Measurements from ENCODE around the gene UBE4A.
A peak's percentile ranks its signal among the peaks of the same experiment; 100 is the strongest.

The UBE4A gene

DNA sequence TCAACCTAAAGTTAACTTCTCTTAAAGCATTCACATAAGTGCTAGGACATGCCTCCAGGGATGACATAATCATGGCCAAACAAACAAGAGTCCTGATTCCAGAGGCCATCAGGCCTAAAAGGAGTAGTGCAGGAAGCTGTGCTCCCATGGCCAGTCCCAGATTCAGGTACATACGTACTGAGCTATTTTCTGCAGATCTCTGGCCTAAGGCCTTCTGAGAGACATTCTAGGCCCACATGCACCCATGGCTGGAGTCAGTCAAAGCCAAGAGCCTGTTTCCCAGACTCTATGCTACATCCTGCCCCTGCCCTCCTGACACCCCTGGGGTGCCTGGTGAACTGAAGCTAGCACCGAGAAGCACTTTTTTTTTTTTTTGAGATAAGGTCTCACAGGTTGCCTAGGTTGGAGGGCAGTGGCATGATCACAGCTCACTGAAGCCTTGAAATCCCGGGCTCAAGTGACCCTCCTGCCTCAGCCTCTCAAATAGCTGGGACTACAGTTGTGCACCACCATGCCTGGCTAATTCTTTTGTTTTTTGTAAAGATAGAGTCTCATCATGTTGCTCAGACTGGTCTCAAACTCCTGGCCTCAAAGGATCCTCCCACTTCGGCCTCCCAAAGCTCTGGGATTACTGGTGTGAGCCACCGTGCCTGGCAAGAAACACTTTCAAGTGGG is 17.4 kb upstream of the UBE4A start:
- DNase-seq, result no peak

DNA sequence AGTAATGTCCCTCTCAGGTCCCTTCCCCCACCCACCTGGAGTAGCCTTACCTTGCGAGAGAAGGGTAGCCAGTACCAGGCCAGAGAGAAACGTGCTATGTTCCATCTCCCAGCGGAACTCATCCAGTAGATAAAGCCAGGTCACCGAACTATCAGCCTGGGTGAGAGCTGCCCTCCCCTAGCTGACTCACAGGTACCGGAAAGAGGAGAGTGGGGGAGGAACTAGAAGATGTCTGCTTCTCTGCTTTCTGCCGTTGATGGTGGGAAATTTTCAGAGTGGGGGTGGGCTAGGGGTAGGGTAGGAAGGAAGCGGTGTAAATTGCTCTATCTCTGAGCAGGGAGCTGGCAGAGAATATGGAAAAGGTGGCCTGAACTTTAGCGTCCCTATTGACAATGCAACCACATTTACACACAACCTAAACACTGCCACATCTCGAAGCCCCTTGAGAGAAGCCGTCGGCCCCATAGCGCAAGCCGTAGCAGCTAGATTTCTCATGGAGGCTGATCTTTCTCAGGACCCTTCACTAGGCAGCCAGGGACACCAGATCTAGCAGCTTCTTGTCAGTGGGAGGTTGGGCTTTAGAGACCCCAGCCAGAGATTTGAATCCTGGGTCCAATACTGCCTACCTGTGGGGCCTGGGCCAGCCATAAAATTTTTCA is 16.8 kb upstream of the UBE4A start, which contains the start of gene CD3D:
Gene CD3D, minus strand, starts transcription at position 203 of the 659 bp plus-strand sequence. Its CDS starts 98 bp downstream, at position 105.
- DNase-seq, result peak; percentile 82

DNA sequence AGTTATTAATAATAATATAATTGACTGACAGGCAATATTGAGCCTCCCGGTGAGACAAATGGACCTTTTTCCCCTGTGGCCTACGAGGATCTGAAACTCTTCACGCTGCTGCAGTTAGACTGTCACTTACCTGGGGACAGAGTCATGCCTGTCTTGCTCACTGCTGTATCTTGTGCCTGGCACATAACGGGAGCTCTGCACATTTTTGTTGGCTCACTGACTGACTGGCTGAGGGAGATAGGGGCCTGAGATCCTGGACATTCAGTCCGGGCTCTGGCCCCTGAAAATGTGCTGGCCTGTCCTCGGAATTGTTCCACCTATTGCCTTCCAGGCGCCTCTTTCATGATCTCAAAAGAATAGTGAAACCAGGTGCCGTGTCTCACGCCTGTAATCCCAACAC is 16.2 kb upstream of the UBE4A start:
- no peak for DNase-seq

DNA sequence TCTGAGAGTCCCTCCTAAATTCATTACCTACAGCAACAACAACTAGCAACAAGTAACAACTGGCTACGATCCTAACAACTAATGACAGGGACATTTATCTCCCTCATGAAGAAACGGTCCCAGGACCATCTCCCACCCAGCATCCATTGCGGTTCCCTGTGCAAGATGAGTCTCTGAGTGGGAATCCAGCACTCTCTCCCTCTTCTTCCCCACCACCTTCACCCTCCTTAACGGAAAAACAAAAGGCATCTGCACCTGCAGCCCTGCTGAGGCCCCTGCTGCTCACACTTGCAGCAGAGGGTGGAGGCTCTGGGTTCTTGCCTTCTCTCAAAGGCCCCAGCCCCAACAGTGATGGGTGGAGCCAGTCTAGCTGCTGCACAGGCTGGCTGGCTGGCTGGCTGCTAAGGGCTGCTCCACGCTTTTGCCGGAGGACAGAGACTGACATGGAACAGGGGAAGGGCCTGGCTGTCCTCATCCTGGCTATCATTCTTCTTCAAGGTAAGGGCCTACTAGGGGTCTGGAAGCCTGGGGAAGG is 15.4 kb upstream of the UBE4A start, which contains the start of gene CD3G:
Gene CD3G, plus strand, starts transcription at position 364 of the 535 bp plus-strand sequence. Its CDS starts 80 bp downstream, at position 444.
- peak; percentile 83 for DNase-seq

DNA sequence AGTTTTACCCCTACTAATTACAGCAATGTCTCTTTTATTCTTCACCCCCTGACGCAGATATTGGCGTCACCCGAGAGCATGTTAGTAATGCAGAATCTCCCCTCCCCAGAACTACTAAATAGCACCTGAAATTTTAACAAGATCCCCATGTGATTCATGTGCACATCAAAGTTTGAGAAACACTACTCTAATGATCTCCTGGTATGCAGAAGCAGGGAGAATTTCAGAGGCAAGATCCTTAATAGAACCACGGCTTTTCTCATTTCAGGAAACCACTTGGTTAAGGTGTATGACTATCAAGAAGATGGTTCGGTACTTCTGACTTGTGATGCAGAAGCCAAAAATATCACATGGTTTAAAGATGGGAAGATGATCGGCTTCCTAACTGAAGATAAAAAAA is 9.9 kb upstream of the UBE4A start:
- DNase-seq, result no peak

DNA sequence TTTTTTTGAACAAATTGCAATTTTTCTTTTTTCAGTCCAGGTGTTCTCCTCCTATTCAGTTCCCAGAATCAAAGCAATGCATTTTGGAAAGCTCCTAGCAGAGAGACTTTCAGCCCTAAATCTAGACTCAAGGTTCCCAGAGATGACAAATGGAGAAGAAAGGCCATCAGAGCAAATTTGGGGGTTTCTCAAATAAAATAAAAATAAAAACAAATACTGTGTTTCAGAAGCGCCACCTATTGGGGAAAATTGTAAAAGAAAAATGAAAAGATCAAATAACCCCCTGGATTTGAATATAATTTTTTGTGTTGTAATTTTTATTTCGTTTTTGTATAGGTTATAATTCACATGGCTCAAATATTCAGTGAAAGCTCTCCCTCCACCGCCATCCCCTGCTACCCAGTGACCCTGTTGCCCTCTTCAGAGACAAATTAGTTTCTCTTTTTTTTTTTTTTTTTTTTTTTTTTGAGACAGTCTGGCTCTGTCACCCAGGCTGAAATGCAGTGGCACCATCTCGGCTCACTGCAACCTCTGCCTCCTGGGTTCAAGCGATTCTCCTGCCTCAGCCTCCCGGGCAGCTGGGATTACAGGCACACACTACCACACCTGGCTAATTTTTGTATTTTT is 6.2 kb upstream of the UBE4A start:
- DNase-seq, result peak; percentile 73

DNA sequence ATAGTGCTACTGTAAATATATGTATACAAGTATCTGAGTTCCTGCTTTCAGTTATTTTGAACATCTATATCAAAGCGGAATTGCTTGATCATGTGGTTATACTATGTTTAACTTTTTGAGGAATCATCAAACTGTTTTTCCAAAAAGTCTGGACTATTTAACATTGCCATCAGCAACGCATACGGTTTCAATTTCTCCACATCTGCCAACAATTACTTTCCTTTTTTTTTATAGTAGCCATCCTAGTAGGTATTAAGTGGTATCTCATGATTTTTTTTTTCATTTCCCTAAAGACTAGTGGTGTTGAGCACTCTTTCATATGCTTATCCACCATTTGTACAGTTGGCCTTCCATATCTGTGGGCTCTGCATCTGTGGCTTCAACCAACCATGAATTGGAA is 1.3 kb upstream of the UBE4A start:
- DNase-seq, result no peak

DNA sequence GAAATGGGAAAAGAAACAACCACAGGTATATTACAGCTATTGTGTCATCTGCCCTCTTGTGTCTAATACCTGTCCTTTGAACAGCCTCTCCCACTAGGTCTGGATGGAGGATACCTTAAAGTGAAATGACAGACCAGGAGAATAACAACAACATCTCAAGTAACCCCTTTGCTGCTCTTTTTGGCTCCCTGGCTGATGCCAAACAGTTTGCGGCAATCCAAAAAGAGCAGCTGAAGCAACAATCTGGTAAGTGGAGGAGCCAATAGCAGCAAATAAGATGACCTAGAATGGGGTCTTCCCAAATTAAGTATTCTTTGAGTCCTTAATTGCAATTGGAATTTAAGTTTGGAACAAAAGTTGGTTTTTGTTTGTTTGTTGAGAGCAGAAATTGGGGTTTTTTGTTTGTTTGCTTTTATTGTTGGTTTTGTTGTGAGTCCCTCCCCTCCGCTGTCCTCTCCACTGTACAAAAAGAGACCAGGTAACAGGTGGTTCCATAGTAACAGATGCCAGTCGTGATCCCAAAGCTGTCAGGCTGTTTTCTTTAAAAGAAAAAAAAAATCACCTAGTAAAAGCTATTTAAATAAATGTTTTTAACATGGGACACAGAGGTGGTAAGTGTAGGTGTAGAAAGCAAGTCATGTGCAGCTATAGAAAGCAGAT is 5.7 kb downstream of the UBE4A start:
- DNase-seq, result no peak

DNA sequence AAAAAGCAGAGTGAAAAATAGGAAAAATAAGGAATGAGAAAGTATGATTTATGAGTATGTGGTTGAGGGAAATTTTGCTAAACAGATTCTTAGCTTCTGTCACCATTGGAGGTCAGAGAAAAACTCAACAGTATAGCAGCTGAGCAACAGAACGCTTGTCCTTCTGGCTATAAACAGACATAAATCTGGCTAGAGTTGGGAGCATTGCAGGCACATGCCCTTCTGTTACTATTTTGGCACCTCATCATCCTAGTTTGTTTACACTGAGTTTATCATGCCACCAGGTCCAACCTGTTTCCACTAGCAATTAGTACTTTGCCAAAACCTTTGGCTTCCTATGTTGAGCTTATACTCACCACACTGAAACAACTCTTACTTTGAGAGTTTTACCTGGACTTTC is 6.9 kb downstream of the UBE4A start:
- DNase-seq, result no peak

DNA sequence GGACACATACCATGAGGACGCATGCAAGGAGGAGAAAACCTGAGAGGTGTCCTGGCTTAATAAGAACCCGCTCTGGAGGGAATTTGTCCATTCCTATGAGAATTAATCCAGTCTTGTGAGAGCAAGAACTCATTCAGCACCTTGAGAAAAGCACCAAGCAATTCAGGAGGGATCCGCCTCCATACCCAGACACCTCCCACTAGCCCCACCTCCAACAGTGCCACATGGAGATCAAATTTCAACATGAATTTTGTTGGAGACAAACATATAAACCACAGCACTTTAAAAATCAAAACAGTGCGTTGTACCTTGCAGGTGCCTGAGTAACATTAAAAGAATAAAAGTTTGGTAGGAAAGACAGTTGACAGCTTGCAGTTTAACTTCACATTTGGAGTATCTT is 11.4 kb downstream of the UBE4A start:
- no peak for DNase-seq

DNA sequence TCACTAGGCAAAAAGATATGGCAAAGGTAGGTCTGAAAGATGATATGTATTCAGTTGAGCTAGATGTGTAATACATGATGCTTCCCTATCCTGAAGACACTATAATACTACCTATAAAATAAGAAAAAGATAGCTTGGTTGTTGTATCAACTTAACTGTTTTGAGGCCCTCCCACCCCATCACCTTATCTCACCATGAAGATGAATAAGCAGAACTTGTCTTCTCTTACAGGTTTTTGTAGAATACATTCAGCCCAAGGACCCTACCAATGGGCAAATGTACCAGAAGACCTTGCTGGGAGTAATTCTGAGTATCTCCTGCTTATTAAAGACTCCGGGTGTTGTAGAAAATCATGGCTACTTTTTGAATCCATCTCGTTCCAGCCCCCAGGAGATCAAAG is 13.9 kb downstream of the UBE4A start:
- no peak for DNase-seq

DNA sequence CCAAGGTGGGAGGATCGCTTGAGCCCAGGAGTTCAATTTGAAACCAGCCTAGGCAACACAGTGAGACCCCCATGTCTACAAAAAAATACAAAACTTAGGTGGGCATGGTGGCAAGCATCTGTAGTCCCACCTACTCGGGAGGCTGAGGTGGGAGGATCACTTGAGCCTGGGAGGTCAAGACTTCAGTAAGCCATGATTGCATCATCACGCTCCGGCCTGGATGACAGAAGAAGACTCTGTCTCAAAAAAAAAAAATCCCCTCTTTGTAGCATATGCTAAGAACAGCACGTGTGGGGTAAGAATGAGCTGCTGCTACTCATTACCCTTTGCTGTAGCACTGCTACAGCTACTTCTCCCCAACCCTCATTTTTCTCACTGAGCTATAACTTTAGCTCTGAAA is 14.5 kb downstream of the UBE4A start:
- DNase-seq, result no peak

DNA sequence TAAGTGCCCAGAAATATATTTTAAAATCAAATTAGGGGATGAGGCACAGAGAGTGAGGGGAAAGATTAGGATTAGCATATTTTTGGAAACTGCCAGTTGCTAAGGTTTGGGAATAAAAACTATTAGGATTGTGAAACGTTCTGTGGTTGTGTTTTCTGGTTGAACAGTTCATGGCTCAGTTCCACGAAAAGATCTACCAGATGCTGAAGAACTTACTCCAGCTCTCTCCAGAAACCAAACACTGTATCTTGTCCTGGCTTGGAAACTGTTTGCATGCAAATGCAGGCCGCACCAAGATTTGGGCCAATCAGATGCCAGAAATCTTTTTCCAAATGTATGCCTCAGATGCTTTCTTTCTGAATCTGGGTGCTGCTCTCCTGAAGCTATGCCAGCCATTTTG is 15.3 kb downstream of the UBE4A start:
- DNase-seq, result no peak

DNA sequence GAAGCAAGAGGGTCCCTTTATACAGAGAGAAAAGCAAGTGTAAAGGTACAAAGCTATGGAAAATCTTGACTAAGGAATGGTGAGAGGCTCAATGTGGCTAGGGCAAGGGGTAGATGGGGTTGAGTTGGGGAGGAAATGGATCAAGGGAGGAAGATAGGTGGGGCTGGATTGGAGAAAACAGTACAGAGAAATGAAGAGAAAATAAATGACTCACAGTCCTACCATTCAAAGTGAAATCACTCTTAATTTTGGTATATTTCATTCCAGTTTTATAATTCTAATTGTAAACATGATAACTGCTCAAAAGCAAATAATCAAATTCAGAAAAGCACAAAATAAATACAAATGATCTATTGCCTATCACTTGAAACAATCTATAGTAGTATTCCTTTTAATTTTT is 16.6 kb downstream of the UBE4A start:
- no peak for DNase-seq

DNA sequence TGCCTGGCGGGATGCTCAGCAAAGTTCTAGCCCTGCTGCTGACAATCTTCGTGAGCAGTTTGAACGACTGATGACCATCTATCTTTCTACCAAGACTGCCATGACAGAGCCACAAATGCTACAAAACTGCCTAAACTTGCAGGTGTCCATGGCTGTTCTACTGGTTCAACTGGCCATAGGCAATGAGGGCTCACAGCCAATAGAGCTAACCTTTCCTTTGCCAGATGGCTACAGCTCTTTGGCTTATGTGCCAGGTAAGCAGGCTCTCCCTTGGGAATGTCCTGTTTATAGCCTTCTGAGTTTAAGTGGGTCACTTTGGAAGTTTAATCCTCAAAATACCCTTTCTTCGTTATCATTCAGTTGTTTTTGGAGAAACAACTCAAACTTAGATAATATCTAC is 20.1 kb downstream of the UBE4A start:
- no peak for DNase-seq

DNA sequence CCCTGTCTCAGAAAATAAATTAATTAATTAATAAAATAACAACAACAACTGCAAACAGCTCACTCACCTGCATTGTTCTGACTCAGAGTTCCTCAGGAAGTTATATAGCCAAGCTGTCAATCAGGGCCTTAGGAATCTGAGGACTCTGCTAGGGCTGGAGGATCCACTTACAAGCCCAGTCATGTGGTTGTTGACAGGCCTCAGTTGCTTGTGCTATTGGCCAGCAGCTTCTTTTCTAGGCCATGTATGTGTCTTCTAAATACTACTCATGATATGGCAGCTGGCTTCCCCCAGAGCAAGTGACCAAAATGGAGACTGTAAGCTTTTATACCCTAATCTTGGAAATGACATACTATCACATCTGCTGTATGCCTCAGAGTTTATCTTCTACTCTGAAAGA is 21.2 kb downstream of the UBE4A start:
- no peak for DNase-seq

DNA sequence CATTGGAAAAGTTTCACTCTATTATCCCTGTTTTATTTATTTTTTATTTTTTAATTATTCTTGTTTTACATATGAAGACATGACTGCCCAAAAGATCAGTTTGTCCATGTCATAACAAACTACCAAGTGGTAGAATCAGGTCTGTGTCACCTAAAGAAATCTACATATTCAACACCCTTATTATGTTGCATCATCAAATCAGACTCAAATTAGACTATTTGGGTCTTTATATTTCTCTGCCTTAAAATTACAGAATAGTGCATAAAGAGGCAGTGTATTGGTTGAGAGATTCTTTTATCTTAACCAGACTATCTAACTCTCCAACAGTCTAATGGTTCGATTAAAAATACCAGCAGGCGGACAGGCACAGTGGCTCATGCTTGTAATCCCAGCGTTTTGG is 23.6 kb downstream of the UBE4A start:
- no peak for DNase-seq

DNA sequence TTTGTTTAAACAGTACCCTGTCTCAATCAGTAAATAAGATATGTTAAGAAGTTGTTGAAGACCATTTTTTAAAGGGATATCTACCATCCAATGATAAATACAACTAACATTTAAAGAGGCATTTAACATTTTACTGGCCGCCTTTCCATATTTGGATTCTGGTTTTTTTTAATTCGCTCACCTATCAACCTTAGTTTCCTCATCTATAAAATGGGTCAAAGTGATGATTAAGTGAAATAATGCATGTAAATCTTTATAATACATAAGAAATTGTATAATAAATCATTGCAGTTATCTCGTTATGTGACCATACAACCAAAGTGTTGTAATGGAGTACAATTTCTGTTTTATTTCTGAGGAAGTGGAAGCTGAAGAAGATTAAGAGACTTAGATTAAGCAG is 24.3 kb downstream of the UBE4A start:
- no peak for DNase-seq

DNA sequence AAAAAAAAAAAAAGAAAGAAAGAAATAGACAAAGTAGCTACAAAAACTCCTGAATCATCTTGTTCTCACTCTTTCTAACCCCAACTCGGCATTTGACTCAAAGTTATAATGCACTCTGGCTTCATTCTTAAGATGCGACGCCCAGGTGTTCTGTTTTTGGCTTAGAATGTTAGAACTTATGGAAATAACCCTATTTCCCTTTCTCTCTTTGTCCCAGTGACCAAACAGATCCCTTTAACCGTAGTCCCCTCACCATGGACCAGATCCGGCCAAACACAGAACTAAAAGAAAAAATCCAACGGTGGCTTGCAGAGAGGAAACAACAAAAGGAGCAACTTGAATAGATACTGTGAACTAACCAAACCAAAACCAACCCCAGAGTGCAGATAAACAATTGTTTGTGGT is 36.7 kb downstream of the UBE4A start:
- DNase-seq, result peak; percentile 39

DNA sequence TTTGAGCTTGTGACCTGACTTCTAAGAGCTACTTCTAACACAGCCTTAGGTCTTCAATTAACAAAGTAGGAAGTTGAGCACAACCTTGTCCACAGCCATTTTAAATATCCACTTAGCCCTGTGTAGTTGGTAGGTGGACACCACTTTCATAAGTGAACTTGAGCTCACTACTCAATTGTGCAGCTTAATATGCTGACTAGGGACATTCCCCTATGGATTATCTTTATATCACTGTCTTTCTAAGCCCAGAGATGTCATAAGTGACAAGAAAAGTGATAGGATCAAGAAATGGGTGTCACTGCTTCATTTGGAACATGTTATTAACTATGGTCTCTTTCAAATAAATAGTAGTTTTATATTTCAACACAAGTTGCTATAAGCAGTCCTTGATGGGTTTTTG is 38.0 kb downstream of the UBE4A start:
- no peak for DNase-seq

DNA sequence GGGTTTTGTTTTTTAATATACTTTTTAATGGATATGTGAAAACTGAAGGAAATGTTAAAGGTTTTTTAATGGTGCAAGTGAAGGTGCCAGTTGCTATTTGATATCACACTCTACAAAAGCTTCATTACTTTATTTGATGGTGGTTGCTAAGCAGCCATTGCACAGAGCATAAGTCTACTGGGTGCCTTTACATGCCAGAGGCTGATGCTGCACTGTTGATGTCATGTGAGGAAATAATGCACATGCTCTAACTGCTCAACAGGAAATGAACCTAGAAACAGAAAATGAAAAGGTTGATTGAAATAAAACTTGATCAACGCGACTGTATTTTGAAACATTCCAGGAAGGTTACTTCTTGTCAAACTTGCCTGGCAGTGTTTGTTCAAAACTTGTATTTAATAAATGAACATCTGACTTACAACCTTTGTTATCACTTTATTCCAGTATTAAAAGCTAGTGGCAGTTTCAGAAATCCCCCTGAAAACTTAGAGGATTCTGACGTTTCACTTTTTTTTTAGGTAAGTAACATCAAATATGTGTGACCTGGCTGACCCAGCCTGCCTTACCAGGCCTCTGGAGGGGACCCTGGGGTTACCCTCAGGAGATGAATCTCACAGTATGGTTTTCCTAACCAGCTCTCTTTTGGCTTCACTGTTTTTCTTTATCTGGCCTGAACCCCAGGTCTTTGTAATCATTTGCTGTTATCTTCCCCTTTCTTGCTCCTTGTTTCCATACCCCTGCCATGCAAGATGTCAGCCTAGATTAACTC is 39.6 kb downstream of the UBE4A start:
- peak; percentile 88 for DNase-seq

DNA sequence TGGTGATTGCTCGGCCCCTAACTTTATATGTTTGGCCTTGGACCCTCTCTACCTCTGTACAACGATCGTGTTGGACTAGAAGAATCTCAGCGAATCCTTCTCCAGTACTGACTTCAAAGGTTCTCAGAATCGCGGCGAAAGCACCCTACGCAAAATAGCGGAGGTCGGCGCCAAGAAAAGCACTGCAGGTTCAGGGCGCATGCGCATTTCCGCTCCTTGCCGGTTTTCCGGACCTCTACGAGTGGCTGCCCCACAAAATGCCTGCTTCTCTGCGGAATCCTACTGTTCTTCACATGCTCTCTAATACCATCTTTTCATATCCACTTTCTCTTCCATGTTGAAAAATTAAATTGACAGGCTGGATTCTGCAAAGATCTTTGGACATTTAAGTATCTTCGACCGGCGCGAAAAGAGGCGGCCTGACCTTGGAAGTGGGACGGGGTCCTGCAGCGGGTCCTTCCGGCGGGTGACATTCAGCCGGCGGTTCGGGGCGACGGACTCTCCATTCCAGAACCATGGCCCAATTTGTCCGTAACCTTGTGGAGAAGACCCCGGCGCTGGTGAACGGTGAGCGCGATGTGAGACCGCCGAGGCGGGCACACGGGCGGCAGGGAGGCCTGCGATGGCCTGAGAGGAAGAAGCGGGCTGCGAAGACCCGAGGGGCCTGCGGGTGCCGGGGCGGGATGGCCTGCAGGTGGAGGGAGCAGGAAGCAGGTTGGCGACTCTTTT is 41.9 kb downstream of the UBE4A start, which contains the start of gene ATP5MG:
Gene ATP5MG, plus strand, starts transcription at position 456 of the 729 bp plus-strand sequence. Its CDS starts 60 bp downstream, at position 516.
- peak; percentile 91 for DNase-seq

All from CD4-positive, alpha-beta T cell treated with Interleukin-4 for 4 hours (primary cell).